Daoy (cell line): ENCODE measurements around the gene MAPK12. TPM values are rescaled to one million over a fixed set of nuclear protein-coding genes. Genes with fewer than 3 reads are reported as not detected.

ENCODE experiments used
- DNase-seq: peaks from one replicate; pipeline ENCODE4 v3.0.0-alpha.2; 2015; ENCODE audit warnings: low read depth
- total RNA-seq: library from RNA; depleted of rRNA; stranded (reverse); fragments of >200 nt; shearing (Covaris generic); gene quantifications from 2 replicates; pipeline ENCODE4 v1.2.3, GENCODE V29; 2014

MAPK12 gene
- total RNA-seq, 1 experiment from 2014 or later, result 16.9 TPM

DNA sequence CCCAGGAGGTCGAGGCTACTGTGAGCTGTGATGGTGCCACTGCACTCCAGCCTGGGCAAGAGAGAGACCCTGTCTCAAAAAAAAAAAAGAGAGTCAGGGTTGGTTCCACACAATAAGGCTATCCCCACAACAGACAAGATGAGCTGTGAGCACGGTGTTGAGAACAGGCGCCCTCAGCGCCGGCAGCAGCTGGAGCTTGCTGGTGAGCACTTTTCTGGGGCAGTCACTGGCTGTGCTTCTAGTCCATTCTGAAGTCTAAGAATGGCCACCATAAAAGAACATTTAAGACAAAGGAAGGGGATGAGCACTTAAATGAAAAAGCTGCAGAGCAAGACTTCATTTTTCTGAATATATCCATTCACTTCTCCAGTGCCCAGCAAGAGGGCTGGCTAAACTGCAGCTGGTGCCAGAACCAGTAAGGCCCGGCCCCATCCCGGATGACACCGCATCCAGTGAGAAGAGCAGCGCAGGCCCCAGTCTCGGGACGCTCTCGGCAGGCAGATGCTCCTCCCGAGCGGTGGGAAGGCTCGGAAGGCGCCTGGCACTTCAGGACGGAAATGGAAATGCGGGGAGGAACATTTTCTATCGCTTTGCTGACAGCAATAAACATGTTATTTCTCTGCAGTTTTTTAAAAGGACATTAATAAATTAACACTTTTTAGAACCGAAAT, 28.9 kb downstream of the MAPK12 start:
- DNase-seq, result no peak

DNA sequence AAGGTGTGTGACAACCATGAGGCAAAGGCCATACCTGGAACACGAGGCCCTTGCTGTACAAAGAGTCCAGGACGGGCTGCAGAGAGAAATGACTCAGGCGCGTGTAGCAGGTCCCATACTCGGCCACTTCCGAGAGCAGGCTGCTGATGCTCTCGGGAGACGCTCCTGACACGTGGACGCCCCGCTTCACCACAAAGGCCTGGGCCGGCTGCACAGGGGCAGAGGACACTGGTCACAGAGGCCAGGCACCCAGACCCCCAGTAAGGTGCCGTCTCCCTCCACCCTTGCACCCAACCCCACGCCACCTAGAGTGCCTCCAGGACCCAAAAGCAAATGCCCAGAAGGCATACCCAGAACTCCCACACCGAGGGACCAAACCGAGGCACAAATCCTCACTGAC, 32.1 kb downstream of the MAPK12 start:
- no peak for DNase-seq

DNA sequence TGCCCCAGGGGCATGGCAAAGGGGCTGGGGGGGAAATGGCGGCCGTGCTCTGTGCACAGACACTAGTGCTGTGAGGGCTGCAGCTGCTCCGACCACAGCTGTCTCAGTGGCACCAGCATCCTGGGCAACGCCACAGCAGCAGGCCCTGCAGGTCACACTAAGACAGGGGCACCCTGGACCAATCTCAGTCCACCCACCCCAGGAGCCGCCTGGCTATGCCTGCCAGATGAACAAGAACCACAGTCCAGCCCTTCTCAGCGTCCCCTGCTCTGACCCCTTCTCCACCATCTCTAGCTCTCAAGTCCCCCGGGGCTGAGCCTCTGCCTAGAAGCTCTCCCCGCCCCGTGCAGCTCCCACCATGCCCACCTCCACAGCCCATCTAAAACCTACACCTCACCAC, 33.1 kb downstream of the MAPK12 start:
- DNase-seq, result no peak

DNA sequence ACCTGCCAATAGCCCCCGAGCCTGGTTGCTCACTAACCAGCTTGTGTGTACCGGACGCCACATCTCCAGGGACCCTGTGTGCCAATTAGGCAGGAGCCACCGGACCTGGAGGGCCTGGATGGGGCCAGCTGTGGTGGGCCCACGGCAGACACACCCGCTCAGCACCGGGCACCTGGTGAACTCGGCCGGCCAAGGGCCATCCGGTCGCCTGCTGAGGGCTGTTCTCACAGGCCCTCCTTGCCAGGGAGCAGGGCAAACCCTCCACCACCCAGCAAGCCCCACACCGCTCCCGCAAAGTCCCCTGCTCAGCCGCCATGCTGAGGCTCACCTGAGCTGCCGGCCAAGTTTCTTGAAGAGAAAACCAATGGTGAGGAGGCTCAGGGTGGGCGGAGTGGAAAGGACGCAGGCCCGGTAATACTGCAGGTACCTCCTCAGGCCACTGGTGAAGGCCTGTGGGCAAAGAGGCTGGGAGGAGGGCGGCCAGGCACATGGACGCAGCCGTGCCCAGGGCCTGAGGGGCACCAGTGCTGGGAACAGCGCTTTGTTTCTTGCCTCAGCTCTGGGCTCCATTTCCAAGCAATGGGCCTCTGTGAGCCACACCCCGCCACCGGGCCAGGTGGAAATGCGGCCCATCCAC, 33.8 kb downstream of the MAPK12 start:
- no peak for DNase-seq

DNA sequence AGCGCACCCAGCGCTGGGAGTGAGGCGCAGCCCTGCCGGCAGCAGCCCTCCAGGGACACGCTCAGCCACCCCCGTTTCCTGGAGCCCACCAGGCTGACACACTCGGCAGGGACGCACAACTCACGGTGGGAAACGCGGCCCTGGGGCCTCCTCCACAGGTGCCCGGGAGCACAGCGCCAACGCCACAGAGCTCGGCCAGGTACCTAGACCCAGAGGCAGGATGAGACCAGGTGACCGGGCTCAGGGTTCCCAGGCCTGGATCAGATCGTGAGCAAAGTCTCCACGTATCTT, 34.7 kb downstream of the MAPK12 start:
- DNase-seq, result peak; percentile 1

DNA sequence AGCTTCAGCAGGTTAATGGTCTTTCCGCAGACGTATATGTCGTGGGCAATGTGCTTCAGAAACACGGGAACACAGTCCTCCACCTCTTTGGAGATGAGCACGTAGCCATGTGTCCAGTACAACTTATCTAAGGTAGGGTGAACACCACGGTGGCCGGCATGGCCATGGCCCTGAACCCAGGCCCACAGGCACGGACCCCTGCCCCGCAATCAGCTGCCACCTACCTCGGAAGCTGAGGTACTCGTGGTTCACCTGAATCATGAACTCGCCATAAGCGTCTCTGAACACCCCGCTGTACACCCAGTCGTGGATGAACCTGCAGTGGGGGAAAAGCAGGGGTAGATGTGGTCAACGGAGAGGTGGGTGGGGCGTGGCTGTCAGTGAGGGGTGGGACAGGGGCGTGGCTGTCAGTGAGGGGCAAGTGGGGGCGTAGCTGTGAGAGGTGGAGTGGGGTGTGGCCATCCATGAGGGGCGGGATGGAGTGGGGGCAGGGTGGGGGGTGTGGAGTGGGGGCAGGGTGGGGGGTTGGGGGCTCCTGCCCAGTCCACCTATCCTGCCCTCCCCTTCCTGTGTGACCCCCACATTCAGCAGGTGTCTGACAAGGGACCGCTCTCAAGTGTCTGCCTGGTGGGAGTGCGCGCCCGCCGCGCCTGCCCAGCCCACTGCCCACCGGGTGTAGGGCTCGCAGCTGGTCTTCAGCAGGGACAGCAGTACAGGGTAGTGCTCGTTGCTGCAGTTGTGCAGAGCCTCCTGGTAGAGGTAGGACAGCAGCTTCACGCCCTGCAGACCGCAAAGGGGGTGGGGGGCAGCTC, 35.2 kb downstream of the MAPK12 start:
- DNase-seq, result peak; percentile 2

DNA sequence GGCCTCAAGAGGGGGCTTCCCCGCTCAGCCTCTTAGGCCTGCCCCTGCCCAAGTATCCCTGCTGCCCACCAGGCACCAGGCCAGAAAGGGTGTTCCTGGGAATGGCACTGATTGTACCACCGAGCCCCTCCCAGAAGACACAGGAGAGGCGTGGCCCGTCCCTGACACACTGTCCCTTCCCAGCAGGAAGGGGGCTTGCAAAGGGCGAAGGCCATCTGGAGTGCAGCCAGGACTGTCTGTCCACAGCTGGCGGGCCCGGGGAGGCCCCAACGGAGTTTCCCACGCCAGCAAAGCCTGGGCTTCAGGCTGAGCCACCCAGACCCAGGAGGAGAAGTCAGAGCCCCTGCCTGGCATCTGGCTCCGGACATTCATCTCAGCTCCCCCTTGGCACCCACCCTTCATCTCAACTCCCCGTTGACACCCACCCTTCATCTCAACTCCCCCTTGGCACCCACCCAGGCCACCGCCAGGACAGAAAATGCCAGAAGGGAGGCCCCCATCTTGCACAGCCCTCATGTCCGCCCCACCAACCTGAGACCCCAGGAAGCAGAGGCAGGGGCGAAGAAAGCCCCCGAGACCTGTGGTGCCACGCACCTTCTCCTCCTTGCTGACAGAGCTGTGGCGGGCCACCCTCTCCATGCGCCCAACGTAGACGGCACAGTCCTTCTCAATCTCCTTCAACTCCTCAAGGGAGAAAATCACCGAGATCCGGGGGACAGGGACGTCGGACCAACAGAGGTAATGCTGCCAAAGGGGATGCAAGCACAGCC, 36.1 kb downstream of the MAPK12 start:
- peak; percentile 2 for DNase-seq

DNA sequence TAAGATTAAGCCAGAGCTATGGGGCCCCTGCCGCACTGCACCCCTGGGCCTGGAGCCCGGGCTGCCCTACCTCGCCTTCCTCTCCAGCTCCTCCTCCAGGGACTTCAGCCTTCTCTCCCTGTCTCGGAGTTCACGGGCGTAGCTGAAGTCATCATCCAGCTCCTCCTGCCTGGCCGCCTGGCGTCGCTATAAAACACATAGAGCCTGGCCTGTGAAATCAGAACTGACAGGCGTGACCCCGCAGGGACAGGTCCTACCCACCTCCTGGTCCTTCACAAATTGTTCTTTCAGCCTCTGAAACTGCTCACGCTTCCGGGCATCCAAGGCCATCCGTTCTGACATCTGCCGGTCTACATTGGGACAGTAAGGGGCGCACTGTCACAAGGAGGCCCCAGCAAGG, 37.4 kb downstream of the MAPK12 start:
- DNase-seq, result peak; percentile 2

DNA sequence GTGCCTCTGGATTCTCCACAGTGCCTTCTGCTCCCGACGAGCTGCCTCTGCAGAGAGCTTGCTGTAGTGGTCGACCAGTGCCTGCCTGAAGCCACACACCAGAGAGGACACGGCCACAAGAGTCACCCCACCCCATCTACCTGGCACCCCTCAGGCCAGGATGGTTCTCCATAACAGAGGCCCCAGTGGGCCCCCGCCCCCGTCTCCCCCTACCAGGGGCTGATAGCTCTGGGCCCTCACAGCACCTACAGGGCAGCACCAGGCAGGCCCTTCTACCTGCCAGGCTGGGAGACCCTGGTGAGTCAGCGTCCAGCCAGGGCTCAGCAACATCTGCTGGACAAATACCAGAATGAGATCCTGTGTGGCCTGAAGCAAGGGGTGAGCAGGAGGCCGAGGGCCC, 39.0 kb downstream of the MAPK12 start:
- DNase-seq, result peak; percentile 0

DNA sequence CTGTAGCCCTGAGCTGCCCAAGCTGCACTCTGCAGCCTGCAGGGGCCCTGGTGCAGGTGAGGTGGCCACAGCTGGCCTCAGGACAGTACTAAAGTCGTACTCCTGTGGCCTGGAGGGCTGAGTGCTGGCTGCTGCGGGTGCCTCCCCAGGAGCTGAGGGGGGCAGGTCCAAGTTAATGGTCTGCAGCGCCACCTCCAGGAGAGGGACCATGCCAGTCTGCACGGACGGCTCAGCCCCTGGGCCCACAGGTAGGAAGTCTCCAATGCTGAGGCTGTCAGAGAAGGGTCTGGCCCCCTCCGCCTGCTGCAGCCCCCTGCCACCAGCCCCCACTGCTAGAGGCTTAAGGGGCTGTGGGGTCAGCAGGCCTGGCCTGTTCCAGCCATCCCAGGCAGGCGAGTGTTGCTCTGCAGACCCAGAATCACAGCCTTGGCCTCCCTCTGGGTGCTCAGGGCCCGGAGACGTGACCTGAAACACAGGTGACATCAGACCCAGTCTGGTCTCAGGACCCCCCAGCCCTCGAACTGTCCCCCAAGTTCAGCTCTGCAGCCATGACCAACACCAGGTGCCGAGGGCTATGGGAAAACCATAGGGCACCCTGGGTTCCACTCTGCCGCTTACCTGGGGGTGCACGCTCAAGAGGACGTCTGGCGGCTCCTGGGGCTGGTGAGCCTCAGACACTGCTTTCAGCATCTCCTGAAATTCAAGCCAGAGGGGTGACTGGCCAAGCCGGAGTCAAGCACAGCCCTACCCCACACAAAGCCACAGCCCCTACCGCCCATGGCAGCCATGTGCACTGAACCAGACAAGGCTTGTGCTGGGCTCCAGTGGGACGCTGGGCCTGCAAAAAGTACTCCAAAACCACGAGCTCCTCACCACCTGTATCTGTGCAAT, 39.8 kb downstream of the MAPK12 start:
- peak; percentile 2 for DNase-seq

DNA sequence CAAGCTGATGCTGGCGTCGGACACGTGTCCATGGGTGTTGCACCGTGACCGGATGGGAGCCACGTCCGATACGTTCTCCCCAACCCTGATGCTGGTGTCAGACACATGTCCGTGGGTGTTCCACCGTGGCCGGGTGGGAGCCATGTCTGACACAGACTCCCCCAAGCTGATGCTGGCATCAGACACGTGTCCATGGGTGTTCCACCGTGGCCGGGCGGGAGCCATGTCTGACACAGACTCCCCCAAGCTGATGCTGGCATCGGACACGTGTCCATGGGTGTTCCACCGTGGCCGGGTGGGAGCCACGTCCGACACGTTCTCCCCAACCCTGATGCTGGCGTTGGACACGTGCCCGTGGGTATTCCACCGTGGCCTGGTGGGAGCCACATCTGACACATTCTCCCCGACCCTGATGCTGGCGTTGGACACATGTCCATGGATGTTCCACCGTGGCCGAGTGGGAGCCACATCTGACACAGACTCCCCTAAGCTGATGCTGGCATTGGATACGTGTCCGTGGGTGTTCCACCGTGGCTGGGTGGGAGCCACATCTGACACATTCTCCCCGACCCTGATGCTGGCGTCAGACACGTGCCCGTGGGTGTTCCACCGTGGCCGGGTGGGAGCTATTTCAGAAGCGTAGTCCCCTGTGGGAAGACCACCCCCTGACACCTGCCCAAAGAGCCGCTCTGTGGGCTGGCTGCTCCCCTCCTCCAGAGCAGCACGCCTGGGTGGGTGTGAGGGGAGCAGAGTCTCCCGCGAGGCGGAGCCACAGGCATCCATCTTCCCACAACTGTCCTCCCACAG, 40.7 kb downstream of the MAPK12 start:
- peak; percentile 2 for DNase-seq

DNA sequence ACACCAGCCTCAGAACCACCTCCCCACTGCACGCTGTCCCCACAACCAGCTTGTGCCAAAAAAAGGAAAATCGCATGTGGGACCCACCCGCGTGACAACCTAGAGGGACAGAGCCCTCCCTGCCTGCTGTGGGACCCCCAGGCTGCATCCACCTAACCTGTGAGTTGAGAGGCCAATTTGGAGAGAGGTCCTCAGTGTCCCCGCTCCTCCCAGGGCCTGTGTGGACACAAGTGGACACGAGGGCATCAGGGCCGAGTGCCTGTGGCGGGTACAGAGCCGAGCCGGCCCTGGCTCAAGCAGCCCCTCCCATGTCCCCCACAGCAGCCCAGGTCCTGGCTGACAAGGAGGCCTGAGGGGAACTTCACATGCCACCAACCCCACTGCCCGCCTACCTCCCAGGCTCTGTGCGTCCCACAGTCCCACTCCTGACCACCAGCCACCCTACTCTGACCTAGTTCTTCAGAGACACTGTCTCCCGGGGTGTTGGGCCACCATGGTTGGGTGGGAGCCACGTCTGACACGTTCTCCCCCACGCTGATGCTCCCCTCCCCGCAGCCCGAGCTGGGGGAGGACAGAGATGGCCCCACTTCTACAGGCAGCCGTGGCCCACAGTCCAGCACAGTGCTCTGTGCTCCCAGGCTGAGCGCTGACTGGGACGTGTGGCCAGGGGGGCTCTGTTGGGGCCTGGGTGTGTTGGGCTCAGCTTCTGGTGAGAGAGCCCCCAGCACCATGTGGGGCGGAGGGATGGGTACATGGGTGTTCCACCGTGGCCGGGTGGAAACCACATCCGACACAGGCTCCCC, 41.5 kb downstream of the MAPK12 start:
- DNase-seq, result peak; percentile 2

DNA sequence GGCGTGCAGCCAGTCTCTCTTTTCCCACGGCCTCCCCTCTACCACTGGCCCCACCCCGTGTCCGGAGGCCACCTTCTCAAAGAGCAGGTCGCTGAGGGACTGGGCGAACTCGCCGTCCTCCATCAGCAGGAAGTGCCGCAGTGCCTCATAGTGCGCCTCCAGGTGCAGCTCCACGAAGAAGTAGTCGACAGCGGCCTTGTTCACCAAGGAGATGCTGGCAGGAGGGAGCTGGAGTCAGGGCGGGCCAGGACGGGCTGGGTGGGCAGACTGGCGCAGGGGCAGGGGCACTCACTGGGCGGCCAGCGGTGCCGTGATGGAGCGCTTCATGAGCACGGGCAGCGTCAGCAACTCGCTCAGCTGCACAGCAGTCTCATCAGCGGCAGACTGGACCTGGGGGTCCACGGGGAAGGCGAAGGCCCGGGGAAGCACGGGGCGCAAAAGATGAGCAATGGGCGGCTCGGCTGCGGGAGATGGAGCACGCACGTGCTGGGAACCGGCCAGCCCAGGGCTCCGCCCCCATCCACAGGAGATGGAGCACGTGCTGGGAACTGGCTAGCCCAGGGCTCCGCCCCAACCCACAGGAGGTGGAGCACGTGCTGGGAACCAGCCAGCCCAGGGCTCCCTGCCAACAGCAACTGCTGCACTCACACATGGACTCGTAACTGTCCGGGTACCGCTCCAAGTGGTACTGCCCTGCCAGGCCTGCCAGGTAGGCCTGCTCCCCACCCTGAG, 42.3 kb downstream of the MAPK12 start:
- DNase-seq, result peak; percentile 69

DNA sequence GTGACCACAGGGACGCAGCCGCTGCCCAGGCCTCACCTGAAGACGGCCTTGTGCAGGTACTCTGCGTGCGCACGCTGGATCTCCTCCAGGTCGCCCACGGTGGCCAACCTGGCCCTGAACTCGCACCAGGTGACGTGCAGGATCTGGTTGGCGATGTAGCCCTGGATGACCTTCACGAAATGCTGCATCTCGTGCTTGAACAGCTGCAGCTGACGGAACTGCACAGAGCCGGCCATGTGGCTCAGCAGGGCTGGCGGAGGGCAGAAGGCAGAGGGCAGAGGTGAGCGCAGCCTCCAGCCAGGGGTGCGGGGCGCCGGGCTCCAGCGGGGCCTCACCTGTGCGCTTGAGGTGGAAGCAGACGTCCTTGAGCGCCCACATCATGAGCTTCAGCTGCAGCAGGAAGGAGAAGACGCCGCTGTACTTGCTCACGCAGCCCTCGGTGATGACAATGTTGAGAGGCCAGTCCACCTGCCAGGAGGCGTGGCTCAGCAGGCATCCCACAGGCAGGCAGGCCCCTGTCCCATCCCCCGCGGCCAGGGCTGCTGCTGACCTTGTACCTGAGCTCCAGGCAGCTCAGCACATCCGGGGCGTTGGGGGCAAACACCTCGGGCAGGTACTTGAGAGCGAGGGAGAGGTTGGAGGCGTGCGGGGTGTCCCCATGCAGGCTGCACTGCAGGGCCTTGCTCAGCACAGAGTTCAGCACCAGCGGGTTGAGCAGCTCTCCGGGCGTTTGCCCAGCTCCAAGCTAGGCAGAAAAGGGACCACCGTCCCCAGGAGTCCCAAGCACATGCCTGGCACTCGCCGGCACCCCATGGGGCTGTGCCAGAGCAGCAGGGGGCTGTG, 43.1 kb downstream of the MAPK12 start:
- peak; percentile 6 for DNase-seq

DNA sequence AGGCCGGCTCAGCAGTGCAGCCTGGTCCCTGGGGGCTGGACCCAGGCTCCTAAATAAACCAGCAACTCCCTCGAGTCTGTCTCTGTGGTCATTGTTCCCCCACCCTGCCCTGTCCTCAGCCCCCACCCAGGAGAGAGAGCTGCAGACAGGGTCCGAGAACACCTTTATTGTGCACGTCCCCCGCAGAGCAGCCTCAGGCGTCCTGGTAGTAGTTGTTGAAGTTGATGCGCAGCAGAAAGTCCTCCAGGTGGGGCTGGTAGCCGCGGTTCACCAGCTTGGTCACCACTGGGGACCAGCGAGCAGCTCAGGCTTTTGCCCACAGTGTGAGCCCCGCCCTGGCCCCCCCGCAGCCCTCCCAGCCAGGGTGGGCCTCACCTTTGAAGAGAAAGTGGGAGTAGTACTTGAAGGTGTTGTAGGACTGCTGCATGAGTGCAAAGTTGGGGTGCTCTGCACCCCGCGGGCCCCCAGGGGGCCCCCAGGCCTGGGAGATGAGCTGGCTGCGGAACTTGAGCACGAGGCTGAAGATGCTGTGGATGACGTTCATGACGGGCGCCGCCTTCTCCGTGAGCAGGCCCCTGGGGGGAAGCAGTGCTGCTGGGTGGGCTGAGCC, 43.8 kb downstream of the MAPK12 start:
- peak; percentile 3 for DNase-seq

DNA sequence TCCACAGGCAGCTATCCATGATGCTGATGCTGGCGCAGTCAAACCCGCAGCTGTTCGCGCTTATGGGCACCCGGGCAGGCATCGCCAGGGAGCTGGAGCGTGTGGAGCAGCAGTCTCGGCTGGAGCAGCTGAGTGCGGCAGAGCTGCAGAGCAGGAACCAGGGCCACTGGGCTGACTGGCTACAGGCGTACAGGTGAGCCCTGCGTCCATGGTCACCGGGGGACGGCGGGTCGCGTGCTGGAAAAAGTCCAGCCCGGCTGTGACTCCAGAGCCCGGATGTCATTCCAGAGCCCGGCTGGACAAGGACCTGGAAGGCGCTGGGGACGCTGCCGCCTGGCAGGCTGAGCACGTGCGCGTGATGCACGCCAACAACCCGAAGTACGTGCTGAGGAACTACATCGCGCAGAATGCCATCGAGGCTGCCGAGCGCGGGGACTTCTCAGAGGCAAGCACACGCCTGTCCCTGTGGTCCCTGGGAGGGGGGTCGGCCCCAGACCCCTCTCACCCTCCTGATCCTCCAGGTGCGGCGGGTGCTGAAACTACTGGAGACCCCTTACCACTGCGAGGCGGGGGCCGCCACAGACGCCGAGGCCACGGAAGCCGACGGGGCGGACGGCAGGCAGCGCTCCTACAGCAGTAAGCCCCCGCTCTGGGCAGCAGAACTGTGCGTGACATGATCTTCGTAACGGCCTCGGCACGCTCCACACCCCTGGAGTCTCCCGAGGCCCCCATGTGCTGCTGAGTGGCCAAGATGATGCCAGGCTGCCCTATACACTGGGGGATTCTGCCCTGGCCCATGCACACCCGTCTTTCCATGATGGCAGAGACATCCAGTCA, 44.6 kb downstream of the MAPK12 start:
- DNase-seq, result no peak
